ENCODE results near the gene HAL.

Gene HAL

DNA sequence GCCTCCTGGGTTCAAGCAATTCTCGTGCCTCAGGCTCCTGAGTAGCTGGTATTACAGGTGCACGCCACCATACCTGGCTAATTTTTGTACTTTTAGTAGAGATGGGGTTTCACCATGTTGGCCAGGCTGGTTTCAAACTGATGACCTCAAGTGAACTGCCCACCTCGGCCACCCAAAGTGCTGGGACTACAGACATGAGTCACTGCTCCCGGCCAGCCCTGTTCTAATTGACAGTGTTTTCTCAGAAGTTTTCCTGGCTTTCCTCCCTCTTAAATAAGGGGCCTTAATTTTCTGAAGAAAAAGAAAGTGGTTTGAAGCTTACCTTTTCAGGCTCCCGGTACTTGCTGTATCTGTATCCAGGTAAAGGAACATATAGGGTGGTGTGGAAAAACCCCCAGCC is 1.7 kb downstream of the HAL start:
- TF ChIP-seq SIN3A (IDR thresholded peaks at IDR 0.05; ENCODE audit: borderline replicate concordance, insufficient read depth, low read length) (no peak), FOXP2 (optimal IDR thresholded peaks at IDR 0.05; ENCODE audit: borderline replicate concordance, extremely low read depth, extremely low read length, insufficient read depth) (no peak), POLR2AphosphoS5 (IDR thresholded peaks at IDR 0.05; ENCODE audit: low read depth, low read length) (no peak), TAF1 (IDR thresholded peaks at IDR 0.05; ENCODE audit: borderline replicate concordance, insufficient read depth, low read length) (no peak), REST (IDR thresholded peaks at IDR 0.05; ENCODE audit: insufficient read depth in 1 of 2, low read depth in 2 of 2, low read length in 2 of 2) (no peak)

- TF ChIP-seq POLR2AphosphoS5 (IDR thresholded peaks at IDR 0.05; ENCODE audit: low read depth, low read length): no peak
- TF ChIP-seq FOXP2 (optimal IDR thresholded peaks at IDR 0.05; ENCODE audit: borderline replicate concordance, extremely low read depth, extremely low read length, insufficient read depth): no peak
- TF ChIP-seq SIN3A (IDR thresholded peaks at IDR 0.05; ENCODE audit: borderline replicate concordance, insufficient read depth, low read length): no peak
- TF ChIP-seq TAF1 (IDR thresholded peaks at IDR 0.05; ENCODE audit: borderline replicate concordance, insufficient read depth, low read length): no peak
- TF ChIP-seq REST (IDR thresholded peaks at IDR 0.05; ENCODE audit: insufficient read depth in 1 of 2, low read depth in 2 of 2, low read length in 2 of 2): no peak
Observed at GRCh38 chr12:95993907-95994306, 2.2 kb downstream of the HAL start.

GRCh38 chr12:95990136-95990535 is 6.0 kb downstream of the HAL start:
- no peak for TF ChIP-seq FOXP2 (optimal IDR thresholded peaks at IDR 0.05; ENCODE audit: borderline replicate concordance, extremely low read depth, extremely low read length, insufficient read depth)
- TF ChIP-seq SIN3A (IDR thresholded peaks at IDR 0.05; ENCODE audit: borderline replicate concordance, insufficient read depth, low read length): no peak
- no peak for TF ChIP-seq TAF1 (IDR thresholded peaks at IDR 0.05; ENCODE audit: borderline replicate concordance, insufficient read depth, low read length)
- no peak for TF ChIP-seq REST (IDR thresholded peaks at IDR 0.05; ENCODE audit: insufficient read depth in 1 of 2, low read depth in 2 of 2, low read length in 2 of 2)

- TF ChIP-seq FOXP2 (optimal IDR thresholded peaks at IDR 0.05; ENCODE audit: borderline replicate concordance, extremely low read depth, extremely low read length, insufficient read depth) (no peak), TAF1 (IDR thresholded peaks at IDR 0.05; ENCODE audit: borderline replicate concordance, insufficient read depth, low read length) (no peak), SIN3A (IDR thresholded peaks at IDR 0.05; ENCODE audit: borderline replicate concordance, insufficient read depth, low read length) (no peak), REST (IDR thresholded peaks at IDR 0.05; ENCODE audit: insufficient read depth in 1 of 2, low read depth in 2 of 2, low read length in 2 of 2) (no peak), POLR2AphosphoS5 (IDR thresholded peaks at IDR 0.05; ENCODE audit: low read depth, low read length) (no peak)
Observed at GRCh38 chr12:95989504-95990123, 6.5 kb downstream of the HAL start.
